BLaER1 (cell line): Measurements from ENCODE around the gene ZNF789.
"Not testable (repeated sequence)": the region's sequence is repeated elsewhere in the genome, so short reads cannot be mapped to it uniquely, and the experiment has no call there.

Source experiments
- H3K27ac ChIP-seq: shearing (Covaris generic); formaldehyde crosslinking; 2 replicates; pipeline ENCODE4 v1.8.1; 2022
- H3K27me3 ChIP-seq: shearing (Covaris generic); formaldehyde crosslinking; 2 replicates; pipeline ENCODE4 v1.8.1; 2022
- H3K36me3 ChIP-seq: shearing (Covaris generic); formaldehyde crosslinking; 2 replicates; pipeline ENCODE4 v1.8.1; 2022
- H3K4me1 ChIP-seq: shearing (Covaris generic); formaldehyde crosslinking; 2 replicates; pipeline ENCODE4 v1.8.1; 2022
- H3K4me2 ChIP-seq: shearing (Covaris generic); formaldehyde crosslinking; 2 replicates; pipeline ENCODE4 v1.8.1; 2022
- H3K4me3 ChIP-seq: shearing (Covaris generic); formaldehyde crosslinking; 2 replicates; pipeline ENCODE4 v1.8.1; 2022
- H3K9ac ChIP-seq: shearing (Covaris generic); formaldehyde crosslinking; 2 replicates; pipeline ENCODE4 v1.8.1; 2022
- H3K9me3 ChIP-seq: shearing (Covaris generic); formaldehyde crosslinking; 2 replicates; pipeline ENCODE4 v1.8.1; 2022
- H4K20me1 ChIP-seq: shearing (Covaris generic); formaldehyde crosslinking; 2 replicates; pipeline ENCODE4 v1.8.1; 2022
- Cebpa-rat ChIP-seq: shearing (Covaris generic); IDR thresholded peaks from 2 replicates; pipeline ENCODE4 v1.8.1; 2022

Gene ZNF789

DNA sequence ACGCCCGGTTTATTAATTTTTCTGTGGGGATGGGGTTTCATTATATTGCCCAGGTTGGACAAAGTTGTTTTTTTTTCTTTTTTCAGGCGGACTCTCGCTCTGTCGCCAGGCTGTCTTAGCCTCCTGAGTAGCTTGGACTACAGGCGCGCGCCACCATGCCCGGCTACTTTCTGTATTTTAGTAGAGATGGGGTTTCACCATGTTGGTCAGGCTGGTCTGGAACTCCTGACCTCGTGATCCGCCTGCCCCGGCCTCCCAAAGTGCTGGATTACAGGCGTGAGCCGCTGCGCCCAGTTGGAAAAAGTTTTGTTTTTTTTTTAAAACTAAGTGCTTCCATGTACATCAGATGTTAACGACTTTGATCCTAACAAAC, 27.9 kb downstream of the ZNF789 start:
- Histone ChIP-seq H3K27me3 (no peaks in the 10 kb centered on the region), H3K4me3 (peak overlapping the region; percentile 89), H3K27ac (peak overlapping the region; percentile 88), H3K9me3 (peaks cover 17% of the 10 kb centered on the region), H4K20me1 (peaks cover 30% of the 10 kb centered on the region), H3K4me1 (peaks cover 27% of the 10 kb centered on the region), H3K36me3 (peaks cover 31% of the 10 kb centered on the region), H3K4me2 (peak overlapping the region; percentile 99), H3K9ac (peak overlapping the region; percentile 87)
- TF ChIP-seq Cebpa-rat = no peak

DNA sequence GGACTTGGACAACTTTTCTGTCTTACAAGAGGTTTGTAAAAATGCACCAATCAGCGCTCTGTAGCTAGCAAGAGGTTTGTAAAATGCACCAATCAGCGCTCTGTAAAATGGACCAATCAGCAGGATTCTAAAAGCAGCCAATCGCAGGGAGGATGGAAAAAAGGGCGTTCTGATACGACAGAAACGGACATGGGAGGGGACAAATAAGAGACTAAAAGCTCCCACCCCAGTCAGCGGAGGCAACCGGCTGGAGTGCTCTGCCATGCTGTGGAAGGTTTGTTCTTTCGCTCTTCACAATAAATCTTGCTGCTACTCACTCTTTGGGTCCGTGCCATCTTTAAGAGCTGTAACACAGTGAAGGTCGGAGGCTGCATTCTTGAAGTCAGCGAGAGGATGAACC, 28.5 kb downstream of the ZNF789 start:
- H3K4me3 ChIP-seq, H3K27ac ChIP-seq, H3K9ac ChIP-seq, H3K27me3 ChIP-seq: not testable (repeated sequence)
- peaks cover 11% of the 10 kb centered on the region for H3K9me3 ChIP-seq
- H3K36me3 ChIP-seq = peaks cover 25% of the 10 kb centered on the region
- peak overlapping the region; percentile 99; the same call in 1 of the 2 replicates for H3K4me2 ChIP-seq
- peaks cover 34% of the 10 kb centered on the region for H4K20me1 ChIP-seq
- H3K4me1 ChIP-seq = peaks cover 34% of the 10 kb centered on the region

DNA sequence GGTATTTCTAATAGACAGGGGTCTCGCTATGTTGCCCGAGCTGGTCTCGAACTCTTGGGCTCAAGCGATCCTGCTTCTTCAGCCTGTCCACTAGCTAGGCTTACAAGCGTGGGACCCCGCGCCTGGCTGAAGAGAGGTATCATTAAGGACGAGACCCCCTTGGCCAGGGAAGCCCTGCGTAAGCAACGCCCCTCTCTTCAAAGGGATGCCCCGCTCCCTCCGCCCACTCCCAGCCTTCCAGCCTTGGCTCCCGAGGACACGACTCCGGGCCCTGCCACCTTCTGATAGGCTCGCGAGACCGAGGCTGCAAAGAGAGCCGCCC, 31.6 kb downstream of the ZNF789 start:
- peak overlapping the region; percentile 78 for H3K4me2 ChIP-seq
- H3K36me3 ChIP-seq = peaks cover 8% of the 10 kb centered on the region

DNA sequence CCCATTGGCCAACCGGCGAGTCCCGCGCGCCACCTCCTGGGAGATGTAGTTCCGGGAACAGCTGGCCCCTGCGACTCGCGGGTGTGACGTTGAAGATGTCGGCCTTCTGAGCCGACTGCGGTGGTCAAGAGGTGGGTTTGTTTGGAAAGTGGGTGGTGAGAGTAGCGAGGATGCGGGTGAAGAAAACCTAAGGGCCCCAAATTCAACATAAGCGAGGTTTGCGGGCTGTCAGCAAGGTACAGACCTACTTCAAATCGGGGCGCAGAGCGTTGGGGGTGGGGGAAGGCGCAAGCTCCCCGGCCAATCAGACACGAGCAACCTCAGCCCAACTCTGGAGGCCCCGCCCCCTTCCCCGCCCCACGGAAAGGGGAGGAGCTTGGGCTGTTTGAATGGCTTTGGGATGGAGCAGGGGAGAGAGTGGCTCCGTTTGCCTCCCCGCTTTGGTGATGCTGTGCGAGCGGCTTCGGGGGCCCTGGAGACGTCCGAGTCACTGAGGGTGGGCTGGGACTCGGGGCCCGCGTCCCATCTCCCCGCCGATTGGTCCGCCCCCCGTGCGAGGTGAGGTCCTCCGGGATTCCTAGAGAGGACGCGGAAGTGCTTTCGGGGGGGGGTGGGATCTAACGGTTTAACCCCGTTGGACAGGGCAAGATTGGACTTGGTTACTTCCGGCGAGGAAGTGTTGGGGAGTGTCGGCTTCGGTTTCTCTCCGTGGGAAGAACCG, 32.1 kb downstream of the ZNF789 start, which contains the start of gene ZKSCAN5:
ZKSCAN5 (plus strand) TSS at position 60 of the 721 bp plus-strand sequence. CDS start 1,383 bp downstream, outside the sequence.
- H3K4me3 ChIP-seq = peak within 1 kb of the TSS; percentile 82
- no peaks in the 10 kb centered on the region for H3K27me3 ChIP-seq
- peaks cover 7% of the 10 kb centered on the region for H4K20me1 ChIP-seq
- H3K9me3 ChIP-seq = no peaks in the 10 kb centered on the region
- H3K4me2 ChIP-seq = peak within 1 kb of the TSS; percentile 86
- H3K36me3 ChIP-seq = peaks cover 13% of the 10 kb centered on the region
- TF ChIP-seq Cebpa-rat = no peak
- peak within 1 kb of the TSS; percentile 87 for H3K9ac ChIP-seq
- peaks cover 34% of the 10 kb centered on the region for H3K4me1 ChIP-seq
- H3K27ac ChIP-seq = peak within 1 kb of the TSS; percentile 85

More for the DNA sequence above, 31.6 kb downstream of the ZNF789 start:
- H3K27ac ChIP-seq = peak overlapping the region; percentile 85
- no peaks in the 10 kb centered on the region for H3K27me3 ChIP-seq
- no peak for TF ChIP-seq Cebpa-rat
- peak overlapping the region; percentile 87; the same call in 1 of the 2 replicates for H3K9ac ChIP-seq
- H3K9me3 ChIP-seq = no peaks in the 10 kb centered on the region
- peaks cover 34% of the 10 kb centered on the region for H3K4me1 ChIP-seq
- H4K20me1 ChIP-seq = peaks cover 13% of the 10 kb centered on the region
- H3K4me3 ChIP-seq = peak overlapping the region; percentile 82

DNA sequence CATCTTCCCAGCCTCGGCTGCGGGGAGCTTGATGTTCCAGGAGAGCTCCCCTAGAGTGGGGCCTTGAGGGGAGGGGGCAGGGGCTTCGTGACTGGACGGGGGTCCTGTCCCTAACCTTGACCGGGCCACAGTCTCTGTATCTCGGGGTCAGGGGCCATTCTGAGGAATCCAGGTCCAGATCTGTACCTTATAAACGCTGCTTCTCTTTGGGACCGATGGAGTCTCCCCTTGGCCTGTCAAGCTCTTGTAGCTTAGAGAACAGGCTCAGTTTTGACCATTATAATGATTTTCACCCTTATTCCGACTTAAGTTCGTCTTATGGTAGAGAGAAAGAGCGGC, 32.6 kb downstream of the ZNF789 start:
- Histone ChIP-seq H3K4me1 (peaks cover 34% of the 10 kb centered on the region), H3K4me3 (peak overlapping the region; percentile 82), H3K4me2 (peak overlapping the region; percentile 86), H3K27me3 (no peaks in the 10 kb centered on the region), H4K20me1 (peaks cover 5% of the 10 kb centered on the region; the same call in 1 of the 2 replicates), H3K9me3 (no peaks in the 10 kb centered on the region), H3K27ac (peak overlapping the region; percentile 85), H3K9ac (peak overlapping the region; percentile 87), H3K36me3 (peaks cover 17% of the 10 kb centered on the region)
- TF ChIP-seq Cebpa-rat = no peak

DNA sequence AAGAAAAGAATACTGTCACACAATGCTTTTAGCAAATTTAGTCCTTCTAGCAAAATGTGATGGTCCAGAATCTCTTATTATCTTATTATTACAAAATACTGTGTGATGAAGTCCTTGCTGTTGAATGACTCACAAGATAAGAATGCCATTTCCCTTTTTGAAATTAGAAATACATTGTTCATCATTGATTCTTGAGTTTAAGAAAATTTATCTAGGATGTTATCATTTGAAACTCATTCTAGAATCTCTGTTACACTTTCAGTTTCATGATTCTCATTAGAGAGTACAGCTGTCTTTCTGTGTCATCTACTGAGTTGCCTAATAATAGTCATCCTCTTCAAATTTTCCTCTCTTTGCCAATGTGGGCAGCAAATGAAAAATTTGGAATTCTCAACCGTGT, 41.4 kb downstream of the ZNF789 start:
- peaks cover 8% of the 10 kb centered on the region; the same call in 1 of the 2 replicates for H4K20me1 ChIP-seq
- no peak overlapping the region for H3K4me2 ChIP-seq
- H3K9ac ChIP-seq = no peak overlapping the region
- no peaks in the 10 kb centered on the region for H3K27me3 ChIP-seq
- H3K36me3 ChIP-seq = peaks cover 88% of the 10 kb centered on the region
- no peaks in the 10 kb centered on the region for H3K9me3 ChIP-seq
- no peak for TF ChIP-seq Cebpa-rat
- H3K27ac ChIP-seq = no peak overlapping the region
- H3K4me3 ChIP-seq = no peak overlapping the region
- no peaks in the 10 kb centered on the region for H3K4me1 ChIP-seq

DNA sequence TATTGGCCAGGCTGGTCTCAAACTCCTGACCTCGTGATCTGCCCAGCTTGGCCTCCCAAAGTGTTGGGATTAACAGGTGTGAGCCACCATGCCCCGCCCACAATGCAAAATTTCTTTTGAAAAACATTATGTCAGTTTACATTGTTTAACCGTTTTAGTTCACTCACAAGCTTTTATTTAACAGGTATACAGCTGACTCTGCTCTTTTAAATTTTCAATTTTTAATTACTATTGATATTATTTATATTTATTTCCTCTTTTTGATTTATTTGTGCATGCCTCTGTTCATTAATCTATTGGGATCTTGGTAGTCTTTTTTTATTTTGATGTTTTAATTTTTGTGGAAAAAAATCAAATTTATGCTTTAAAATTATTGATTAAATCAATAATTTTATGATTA, 48.7 kb downstream of the ZNF789 start:
- H3K27ac ChIP-seq = no peak overlapping the region
- H3K27me3 ChIP-seq = no peaks in the 10 kb centered on the region
- no peaks in the 10 kb centered on the region for H3K4me1 ChIP-seq
- no peak overlapping the region for H3K4me2 ChIP-seq
- H4K20me1 ChIP-seq = no peaks in the 10 kb centered on the region
- TF ChIP-seq Cebpa-rat = no peak
- H3K4me3 ChIP-seq = no peak overlapping the region
- no peak overlapping the region for H3K9ac ChIP-seq
- peaks cover 84% of the 10 kb centered on the region for H3K36me3 ChIP-seq
- H3K9me3 ChIP-seq = no peaks in the 10 kb centered on the region

DNA sequence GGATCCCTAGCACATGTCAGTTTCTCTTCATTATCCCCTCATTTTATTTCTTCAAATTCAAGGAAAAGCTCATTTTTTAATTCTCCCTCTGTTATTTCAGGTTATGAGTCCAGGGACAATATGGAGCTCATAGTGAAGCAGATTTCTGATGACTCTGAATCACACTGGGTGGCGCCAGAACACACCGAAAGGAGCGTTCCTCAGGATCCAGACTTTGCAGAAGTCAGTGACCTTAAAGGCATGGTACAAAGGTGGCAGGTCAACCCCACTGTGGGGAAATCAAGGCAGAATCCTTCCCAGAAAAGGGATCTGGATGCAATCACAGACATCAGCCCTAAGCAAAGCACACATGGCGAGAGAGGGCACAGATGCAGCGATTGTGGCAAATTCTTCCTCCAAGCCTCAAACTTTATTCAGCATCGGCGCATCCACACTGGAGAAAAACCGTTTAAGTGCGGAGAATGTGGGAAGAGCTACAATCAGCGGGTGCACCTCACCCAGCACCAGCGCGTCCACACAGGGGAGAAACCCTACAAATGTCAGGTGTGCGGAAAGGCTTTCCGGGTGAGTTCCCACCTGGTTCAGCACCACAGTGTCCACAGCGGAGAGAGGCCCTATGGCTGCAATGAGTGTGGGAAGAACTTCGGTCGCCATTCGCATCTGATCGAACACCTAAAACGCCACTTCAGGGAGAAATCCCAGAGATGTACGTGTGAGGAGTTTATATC, 53.2 kb downstream of the ZNF789 start:
- Histone ChIP-seq H3K9ac (no peak overlapping the region), H3K4me3 (no peak overlapping the region), H3K4me2 (no peak overlapping the region), H3K9me3 (peaks cover 36% of the 10 kb centered on the region), H3K27me3 (no peaks in the 10 kb centered on the region), H3K27ac (no peak overlapping the region), H3K36me3 (peaks cover 90% of the 10 kb centered on the region), H3K4me1 (no peaks in the 10 kb centered on the region), H4K20me1 (no peaks in the 10 kb centered on the region)
- TF ChIP-seq Cebpa-rat = no peak

DNA sequence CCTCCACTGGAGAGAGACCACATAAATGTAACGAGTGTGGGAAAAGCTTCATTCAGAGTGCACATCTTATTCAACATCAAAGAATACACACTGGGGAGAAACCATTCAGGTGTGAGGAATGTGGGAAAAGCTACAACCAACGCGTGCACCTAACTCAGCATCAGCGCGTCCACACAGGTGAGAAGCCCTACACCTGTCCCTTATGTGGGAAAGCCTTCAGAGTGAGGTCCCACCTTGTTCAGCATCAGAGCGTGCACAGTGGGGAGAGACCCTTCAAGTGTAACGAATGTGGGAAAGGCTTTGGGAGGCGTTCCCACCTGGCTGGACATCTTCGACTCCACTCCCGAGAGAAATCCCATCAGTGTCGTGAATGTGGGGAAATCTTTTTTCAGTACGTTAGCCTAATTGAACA, 58.7 kb downstream of the ZNF789 start:
- H3K4me3 ChIP-seq = peak overlapping the region; percentile 52
- no peaks in the 10 kb centered on the region; the same call in 1 of the 2 replicates for H3K27me3 ChIP-seq
- no peak overlapping the region for H3K27ac ChIP-seq
- H3K4me2 ChIP-seq = no peak overlapping the region
- peaks cover 91% of the 10 kb centered on the region for H3K9me3 ChIP-seq
- H4K20me1 ChIP-seq = no peaks in the 10 kb centered on the region
- no peak for TF ChIP-seq Cebpa-rat
- peaks cover 90% of the 10 kb centered on the region for H3K36me3 ChIP-seq
- no peaks in the 10 kb centered on the region for H3K4me1 ChIP-seq
- H3K9ac ChIP-seq = no peak overlapping the region

DNA sequence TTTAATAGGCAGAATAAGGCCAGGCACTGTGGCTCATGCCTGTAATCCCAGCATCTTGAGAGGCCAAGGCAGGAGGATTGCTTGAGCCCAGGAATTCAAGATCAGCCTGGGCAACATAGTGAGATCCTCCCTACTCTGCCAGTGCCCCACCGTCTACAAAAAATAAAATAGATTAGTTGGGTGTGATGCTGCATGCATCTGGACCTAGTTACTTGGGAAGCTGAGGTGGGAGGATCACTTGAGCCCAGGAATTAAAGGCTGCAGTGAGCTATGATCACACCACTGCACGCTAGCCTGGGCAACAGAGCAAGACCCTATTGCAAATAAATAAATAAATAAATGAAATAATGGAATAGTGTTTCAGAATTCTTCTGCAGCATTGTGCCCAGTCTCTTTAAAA, 63.0 kb downstream of the ZNF789 start:
- Histone ChIP-seq H3K9me3 (peaks cover 99% of the 10 kb centered on the region), H3K4me3 (no peak overlapping the region), H3K9ac (no peak overlapping the region), H4K20me1 (no peaks in the 10 kb centered on the region), H3K27me3 (no peaks in the 10 kb centered on the region; the same call in 1 of the 2 replicates), H3K4me2 (no peak overlapping the region), H3K27ac (no peak overlapping the region), H3K36me3 (peaks cover 51% of the 10 kb centered on the region), H3K4me1 (no peaks in the 10 kb centered on the region)
- TF ChIP-seq Cebpa-rat = no peak
